HG03520 (cell line): ENCODE measurements around the gene SH3BP5.
"Not testable (repeated sequence)": the region's sequence is repeated elsewhere in the genome, so short reads cannot be mapped to it uniquely, and the experiment has no call there.

Experiments used
- ATAC-seq: cut with Tn5 transposase; IDR thresholded peaks from one replicate; pipeline ENCODE4 v1.9.1; 2021; ENCODE audit warnings: mild to moderate bottlenecking, moderate library complexity; ENCODE audit not compliant: unreplicated experiment

Gene SH3BP5

GRCh38 chr3:15332405-15333098 lies at the start of gene SH3BP5:
TSS of gene SH3BP5 (minus strand) at chr3:15332586. CDS start at chr3:15332408, 178 bp downstream.
- peak; percentile 70 for ATAC-seq

DNA sequence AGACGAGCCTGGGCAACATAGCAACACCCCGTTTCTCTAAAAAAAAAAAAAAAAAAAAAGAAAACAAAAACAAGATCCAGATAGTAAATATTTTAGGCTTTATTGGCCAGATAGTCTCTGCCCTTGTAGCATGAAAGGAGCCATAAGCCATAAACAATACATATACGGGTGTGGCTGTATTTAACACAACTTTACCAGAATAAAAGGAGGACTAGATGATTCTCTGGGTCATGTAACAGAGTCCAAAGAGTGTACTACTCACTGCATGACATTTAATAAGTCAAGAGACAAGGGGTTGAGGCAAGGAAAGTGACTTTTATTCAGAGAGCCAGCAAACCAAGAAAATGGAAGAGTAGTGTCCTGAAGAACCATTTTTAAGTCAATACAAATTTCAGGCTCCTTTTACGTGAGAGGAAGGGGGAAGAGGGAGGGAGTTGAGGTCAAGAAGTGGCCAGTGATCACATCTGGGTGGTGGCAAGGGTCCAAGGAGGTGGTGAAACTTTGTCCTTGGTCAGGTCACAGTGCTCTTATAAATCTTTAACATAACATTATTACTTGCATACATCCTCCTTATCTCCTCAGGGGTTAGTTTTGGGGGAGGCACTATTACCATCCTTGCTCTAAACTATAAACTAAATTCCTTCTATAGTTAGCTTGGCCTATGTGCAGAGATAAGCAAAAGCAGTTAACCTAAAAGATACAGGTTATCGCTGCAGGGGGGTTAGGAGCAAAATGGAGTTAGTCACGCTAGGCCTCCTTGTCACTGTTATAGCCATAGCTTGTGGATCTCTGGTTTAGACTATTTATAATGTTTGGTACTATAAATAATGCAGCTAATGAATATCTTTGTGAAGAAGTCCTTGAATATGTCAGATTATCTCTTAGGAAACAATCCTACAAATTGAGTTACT lies 48.8 kb upstream of the SH3BP5 start:
- no peak for ATAC-seq

GRCh38 chr3:15377961-15378791 lies 45.8 kb upstream of the SH3BP5 start:
- peak; percentile 73 for ATAC-seq

DNA sequence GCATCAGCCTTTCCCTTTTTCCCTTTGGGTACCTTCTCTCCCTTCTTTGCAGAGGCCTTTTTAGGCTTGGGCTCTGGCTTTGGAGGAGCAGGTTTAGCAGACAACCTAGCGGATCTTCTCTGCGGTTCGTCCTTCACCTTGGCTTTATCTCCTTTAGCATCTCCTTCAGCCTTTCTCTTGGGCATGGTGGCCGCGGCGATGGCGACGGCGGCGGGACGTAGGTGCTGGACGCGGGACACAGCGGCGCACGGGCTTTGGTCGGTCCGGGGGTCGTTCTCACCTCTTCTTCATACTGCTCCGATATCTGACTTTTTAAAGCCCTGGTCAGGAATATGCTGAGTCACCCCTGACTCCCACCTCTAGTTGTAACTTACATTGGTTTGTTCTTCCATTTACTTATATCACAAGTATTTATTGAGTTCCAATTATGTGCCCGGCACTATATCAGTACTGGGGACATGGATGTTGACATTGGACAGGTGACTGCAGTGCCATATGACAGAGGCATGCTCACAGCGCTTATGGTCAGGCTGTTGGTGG lies 43.1 kb upstream of the SH3BP5 start:
- no peak for ATAC-seq

DNA sequence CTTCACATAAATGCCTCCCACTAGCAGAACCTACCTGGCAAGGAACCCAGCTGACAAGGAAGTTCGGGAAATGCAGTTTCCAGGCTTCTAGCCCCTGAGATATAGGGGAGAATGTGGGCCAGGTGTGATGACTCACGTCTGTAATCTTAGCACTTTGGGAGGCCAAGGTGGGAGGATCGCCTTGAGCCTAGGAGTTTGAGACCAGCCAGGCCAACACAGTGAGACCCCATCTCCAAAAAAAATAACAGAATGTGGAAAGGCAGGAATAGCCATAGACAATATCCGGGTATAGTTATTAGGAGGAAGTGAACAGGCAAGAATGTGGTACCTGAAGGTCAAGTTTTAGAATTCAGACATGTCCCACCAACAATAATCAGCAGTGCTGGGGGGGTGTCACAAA lies 40.5 kb upstream of the SH3BP5 start:
- no peak for ATAC-seq

- ATAC-seq = no peak
Observed at GRCh38 chr3:15368561-15369135, 36.3 kb upstream of the SH3BP5 start.

- no peak for ATAC-seq
Observed at GRCh38 chr3:15367059-15367458, 34.7 kb upstream of the SH3BP5 start.

GRCh38 chr3:15364078-15364477 lies 31.7 kb upstream of the SH3BP5 start:
- not testable (repeated sequence) for ATAC-seq

DNA sequence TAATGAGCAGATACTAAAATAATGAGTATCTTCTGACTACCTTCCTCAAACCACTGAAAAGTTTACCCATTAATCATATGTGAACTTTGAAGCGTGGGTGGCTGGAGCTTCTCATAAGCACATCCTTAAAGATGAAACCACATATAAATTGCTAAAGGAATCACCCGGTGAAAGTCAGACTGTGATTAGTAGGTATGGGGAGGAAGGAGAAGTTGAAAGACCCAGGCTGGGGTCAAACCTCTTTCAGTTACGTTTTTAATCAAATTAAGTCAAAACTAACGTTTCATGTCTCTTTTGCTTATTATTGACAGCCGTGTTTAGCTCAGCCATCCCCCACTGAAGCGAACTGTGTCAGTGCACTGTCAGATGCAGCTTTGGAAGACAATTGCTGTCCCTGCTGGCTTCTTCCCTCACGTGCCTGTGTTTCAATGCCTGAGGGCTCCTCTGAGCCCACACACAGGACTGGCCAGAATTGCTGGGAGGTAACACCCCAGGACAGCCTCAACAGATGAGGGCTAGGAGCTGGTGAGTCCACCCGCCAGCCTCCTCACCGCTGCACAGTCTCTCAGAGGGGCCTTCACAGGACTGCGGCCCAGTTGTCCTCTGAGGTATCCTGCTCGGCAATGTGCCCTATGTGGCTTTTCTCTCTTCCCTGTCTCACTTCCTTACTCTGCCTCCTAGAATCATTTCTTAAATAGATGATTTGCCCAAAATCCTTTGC lies 29.3 kb upstream of the SH3BP5 start:
- peak; percentile 71 for ATAC-seq

- no peak for ATAC-seq
Observed at GRCh38 chr3:15360788-15361493, 28.6 kb upstream of the SH3BP5 start.

GRCh38 chr3:15359677-15360397 lies 27.5 kb upstream of the SH3BP5 start:
- ATAC-seq = no peak

DNA sequence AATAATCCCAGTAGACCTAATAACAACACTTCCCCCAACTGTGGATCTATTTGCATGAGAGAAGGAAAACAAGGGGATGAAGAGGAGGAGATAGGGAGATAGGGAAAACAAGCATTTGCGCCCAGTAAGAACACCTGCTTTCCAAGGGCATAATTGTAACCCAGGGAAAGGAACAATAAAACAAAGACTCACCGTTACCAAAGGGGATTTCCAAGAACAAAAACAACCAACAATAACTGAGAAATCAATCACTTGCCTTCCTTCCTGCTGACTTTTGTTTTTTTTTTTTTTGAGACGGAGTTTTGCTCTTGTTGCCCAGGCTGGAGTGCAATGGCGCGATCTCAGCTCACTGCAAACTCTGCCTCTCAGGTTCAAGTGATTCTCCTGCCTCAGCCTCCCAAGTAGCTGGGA lies 24.3 kb upstream of the SH3BP5 start:
- not testable (repeated sequence) for ATAC-seq

DNA sequence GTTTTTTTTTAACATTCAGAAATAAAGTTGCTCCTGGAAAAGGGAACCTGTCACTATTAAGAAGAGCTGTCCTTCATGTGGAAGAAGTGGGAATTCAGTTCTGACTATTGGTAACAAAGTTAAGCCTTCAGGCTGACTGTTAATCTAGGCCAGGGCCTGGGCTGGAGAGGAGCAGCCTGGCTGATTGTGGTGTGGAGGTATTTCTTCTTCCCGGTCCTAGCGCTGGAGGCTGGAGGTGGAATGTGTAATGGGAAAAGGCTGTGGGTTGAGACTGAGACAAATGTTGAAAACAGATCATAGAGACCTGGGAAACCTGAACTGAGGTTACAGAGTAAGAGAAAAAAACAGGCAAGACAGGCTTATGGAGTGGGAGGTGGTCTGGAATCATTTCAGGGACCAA lies 23.8 kb upstream of the SH3BP5 start:
- no peak for ATAC-seq

DNA sequence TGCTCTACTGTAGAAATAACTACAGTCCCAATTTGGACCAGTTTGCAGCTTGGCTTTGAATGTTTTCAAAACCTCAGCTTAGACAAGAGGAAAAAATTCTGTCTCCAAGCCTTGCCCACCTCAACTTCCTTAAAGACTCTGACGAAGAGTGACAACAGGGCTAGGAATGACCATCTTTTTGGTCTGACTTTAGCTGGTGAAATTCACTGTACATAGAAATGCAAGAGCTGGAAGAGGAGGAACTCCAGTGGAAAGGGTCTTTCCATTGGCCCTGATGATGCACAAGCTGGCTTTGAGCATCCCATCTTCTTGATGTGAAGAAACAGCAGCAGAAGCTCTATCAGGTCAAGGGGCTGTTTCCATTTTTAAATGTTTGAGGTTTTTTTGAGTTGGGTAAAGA lies 22.7 kb upstream of the SH3BP5 start:
- ATAC-seq = no peak

GRCh38 chr3:15354485-15354884 lies 22.1 kb upstream of the SH3BP5 start:
- no peak for ATAC-seq

DNA sequence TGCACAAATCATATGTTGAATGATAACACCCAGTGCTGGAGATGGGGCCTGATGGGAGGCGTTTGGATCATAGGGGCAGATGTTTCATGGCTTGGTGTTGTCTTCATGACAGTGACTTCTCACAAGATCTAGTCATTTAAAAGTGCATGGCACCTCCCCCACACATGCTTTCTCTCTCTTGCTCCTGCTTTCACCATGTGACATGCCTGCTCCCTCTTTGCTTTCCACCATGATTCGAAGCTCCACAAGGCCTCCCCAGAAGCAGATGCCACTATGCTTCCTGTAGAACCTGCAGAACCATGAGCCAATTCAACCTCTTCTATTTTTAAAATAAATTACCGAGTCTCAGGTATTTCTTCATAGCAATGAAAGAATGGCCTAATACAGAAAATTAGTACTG lies 17.8 kb upstream of the SH3BP5 start:
- no peak for ATAC-seq

DNA sequence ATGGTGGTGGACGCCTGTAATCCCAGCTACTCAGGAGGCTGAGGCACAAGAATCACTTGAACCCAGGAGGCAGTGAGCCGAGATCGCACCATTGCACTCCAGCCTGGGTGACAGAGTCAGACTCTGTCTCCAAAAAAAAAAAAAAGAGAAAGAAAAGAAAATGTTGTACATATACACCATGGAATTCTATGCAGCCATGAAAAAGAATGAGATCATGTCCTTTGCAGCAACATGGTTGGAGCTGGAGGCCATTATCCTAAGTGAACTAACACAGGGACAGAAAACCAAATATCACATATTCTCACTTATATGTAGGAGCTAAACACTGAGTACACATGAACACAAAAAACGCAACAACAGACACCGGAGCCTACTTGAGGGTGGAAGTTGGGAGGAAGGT lies 17.1 kb upstream of the SH3BP5 start:
- not testable (repeated sequence) for ATAC-seq

- ATAC-seq = no peak
Observed at GRCh38 chr3:15348246-15348645, 15.9 kb upstream of the SH3BP5 start.

DNA sequence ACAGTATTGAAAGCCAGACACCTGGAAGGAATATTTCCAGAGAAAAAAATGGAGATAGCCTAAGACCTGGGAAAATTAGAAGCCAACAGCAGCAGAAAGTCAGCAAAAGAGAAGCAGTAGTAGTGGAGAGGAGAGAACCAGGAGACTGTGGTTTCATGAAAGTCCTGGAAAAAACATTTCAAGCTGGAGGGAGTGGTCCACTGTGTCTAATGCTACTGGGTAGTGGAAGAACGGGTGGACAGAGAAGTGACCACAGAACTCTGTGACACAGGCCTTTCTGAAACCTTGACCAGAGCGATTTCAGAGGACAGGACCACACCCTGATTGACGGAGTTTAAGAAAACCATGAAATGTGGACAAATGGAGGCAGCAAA lies 15.3 kb upstream of the SH3BP5 start:
- no peak for ATAC-seq
